ENCODE measurements around the gene ESRRB. TPM values are rescaled to one million over a fixed set of nuclear protein-coding genes. Genes with fewer than 3 reads are reported as not detected.

Gene ESRRB
- total RNA-seq, 1 donor from 2014 or later, result 1.7 TPM

DNA sequence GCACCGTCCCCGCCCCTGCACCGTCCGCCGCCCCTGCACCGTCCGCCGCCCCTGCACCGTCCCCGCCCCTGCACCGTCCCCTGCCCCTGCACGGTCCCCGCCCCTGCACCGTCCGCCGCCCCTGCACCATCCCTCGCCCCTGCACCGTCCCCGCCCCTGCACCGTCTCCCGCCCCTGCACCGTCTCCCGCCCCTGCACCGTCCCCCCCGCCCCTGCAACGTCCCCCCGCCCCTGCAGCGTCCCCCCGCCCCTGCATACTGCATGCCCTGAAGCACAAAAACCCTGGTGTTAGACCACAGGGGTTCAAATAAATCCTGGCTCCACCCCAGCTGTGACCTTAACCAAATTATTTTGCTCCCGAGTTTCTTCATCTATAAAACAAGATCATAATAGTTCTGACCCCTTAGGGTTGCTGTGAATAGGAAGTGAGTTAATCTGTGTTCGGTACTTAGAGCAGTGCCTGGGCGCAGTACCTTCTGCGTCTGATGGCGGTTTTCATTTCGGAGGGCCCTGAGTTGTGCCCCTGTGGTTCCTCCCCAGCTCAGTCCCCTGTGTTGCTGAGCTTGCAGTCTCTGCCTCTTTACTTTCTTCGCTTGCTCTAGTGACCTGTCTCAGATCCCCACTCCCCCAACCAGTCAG lies 38.1 kb downstream of the ESRRB start:
- Mint-ChIP-seq H3K27me3 (ENCODE audit: unreplicated experiment) (peaks cover 3% of the 10 kb centered on the region), H3K9me3 (ENCODE audit: unreplicated experiment) (peaks cover 5% of the 10 kb centered on the region), H3K4me3 (ENCODE audit: unreplicated experiment) (peak overlapping the region; percentile 80), H3K4me1 (ENCODE audit: low read depth, unreplicated experiment) (no peaks in the 10 kb centered on the region), H3K36me3 (ENCODE audit: unreplicated experiment) (no peaks in the 10 kb centered on the region), H3K27ac (ENCODE audit: unreplicated experiment) (no peak overlapping the region)
- TF ChIP-seq, protein P1, sequence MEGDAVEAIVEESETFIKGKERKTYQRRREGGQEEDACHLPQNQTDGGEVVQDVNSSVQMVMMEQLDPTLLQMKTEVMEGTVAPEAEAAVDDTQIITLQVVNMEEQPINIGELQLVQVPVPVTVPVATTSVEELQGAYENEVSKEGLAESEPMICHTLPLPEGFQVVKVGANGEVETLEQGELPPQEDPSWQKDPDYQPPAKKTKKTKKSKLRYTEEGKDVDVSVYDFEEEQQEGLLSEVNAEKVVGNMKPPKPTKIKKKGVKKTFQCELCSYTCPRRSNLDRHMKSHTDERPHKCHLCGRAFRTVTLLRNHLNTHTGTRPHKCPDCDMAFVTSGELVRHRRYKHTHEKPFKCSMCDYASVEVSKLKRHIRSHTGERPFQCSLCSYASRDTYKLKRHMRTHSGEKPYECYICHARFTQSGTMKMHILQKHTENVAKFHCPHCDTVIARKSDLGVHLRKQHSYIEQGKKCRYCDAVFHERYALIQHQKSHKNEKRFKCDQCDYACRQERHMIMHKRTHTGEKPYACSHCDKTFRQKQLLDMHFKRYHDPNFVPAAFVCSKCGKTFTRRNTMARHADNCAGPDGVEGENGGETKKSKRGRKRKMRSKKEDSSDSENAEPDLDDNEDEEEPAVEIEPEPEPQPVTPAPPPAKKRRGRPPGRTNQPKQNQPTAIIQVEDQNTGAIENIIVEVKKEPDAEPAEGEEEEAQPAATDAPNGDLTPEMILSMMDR (IDR thresholded peaks at IDR 0.05; ENCODE audit: partially characterized antibody, unreplicated experiment), result no peak
- no peak for DNase-seq

DNA sequence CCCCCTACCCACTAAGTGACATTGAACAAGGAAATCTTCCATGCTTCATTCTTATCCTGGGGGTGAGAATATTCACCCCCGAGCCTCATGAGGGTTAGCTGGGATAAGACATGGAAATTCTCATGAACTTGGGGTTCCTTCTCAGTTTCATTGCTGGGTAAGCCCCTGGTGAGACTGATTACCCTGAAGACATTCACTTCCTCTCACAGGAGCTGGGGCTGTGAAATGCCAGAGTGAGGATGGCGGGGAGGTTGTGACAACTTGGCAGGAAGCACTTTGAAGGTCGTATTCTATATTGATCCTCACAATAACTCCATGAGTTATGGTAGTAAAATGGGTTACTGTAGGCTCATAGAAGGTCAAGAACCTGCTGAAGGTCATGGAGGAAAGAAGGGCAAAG lies 43.5 kb downstream of the ESRRB start:
- TF ChIP-seq, protein P1 (IDR thresholded peaks at IDR 0.05; ENCODE audit: partially characterized antibody, unreplicated experiment), result no peak
- Mint-ChIP-seq H3K9me3 (ENCODE audit: unreplicated experiment) (peaks cover 3% of the 10 kb centered on the region), H3K27ac (ENCODE audit: unreplicated experiment) (no peak overlapping the region), H3K4me1 (ENCODE audit: low read depth, unreplicated experiment) (peaks cover 2% of the 10 kb centered on the region), H3K4me3 (ENCODE audit: unreplicated experiment) (no peak overlapping the region), H3K27me3 (ENCODE audit: unreplicated experiment) (peaks cover 5% of the 10 kb centered on the region), H3K36me3 (ENCODE audit: unreplicated experiment) (no peaks in the 10 kb centered on the region)
- no peak for DNase-seq

DNA sequence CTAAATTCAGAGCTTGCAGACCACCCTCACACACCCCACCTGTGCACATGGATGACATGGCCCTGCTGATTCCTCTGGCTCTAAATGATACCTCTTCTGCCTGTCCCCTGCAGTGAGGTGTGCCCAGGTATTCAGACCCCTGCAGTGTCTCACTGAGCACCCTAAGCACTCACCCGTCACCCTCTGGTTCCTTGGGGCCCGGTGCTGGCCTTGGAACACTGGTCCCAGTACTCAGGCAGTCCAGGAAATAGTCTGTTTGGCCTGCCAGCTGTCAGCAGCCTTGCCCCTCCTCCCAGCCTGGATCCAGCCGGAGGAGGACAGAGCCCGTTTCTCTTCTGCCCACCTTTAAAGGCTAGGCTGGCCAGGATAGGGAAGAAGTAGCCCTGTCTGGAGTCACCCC lies 44.9 kb downstream of the ESRRB start:
- Mint-ChIP-seq H3K9me3 (ENCODE audit: unreplicated experiment) (peaks cover 4% of the 10 kb centered on the region), H3K4me1 (ENCODE audit: low read depth, unreplicated experiment) (peaks cover 2% of the 10 kb centered on the region), H3K4me3 (ENCODE audit: unreplicated experiment) (no peak overlapping the region), H3K36me3 (ENCODE audit: unreplicated experiment) (no peaks in the 10 kb centered on the region), H3K27ac (ENCODE audit: unreplicated experiment) (no peak overlapping the region), H3K27me3 (ENCODE audit: unreplicated experiment) (peaks cover 4% of the 10 kb centered on the region)
- DNase-seq, result no peak
- TF ChIP-seq, protein P1 (IDR thresholded peaks at IDR 0.05; ENCODE audit: partially characterized antibody, unreplicated experiment), result no peak

DNA sequence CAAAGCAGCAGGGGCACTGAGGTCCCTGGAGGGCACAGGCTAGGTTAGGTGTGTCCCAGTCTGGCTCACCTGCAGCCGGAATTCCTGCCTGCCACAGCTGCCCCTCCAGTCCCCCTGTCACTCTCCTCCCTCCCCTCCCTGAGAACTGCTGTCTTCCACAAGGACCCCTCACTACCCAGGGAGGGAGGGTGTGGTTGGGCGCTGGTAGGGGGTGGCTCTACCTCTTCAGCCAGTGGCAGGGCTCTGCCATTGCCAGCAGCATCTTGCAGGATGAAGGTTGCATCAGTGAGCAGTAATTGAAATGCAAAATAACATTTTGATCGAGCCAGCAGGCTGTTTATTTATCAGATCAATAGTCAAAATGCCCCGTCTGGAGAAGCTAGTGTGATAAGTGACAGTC lies 45.7 kb downstream of the ESRRB start:
- Mint-ChIP-seq H3K4me1 (ENCODE audit: low read depth, unreplicated experiment) (peaks cover 2% of the 10 kb centered on the region), H3K4me3 (ENCODE audit: unreplicated experiment) (no peak overlapping the region), H3K9me3 (ENCODE audit: unreplicated experiment) (peaks cover 3% of the 10 kb centered on the region), H3K27ac (ENCODE audit: unreplicated experiment) (no peak overlapping the region), H3K27me3 (ENCODE audit: unreplicated experiment) (peaks cover 4% of the 10 kb centered on the region), H3K36me3 (ENCODE audit: unreplicated experiment) (no peaks in the 10 kb centered on the region)
- TF ChIP-seq, protein P1 (IDR thresholded peaks at IDR 0.05; ENCODE audit: partially characterized antibody, unreplicated experiment), result no peak
- no peak for DNase-seq

DNA sequence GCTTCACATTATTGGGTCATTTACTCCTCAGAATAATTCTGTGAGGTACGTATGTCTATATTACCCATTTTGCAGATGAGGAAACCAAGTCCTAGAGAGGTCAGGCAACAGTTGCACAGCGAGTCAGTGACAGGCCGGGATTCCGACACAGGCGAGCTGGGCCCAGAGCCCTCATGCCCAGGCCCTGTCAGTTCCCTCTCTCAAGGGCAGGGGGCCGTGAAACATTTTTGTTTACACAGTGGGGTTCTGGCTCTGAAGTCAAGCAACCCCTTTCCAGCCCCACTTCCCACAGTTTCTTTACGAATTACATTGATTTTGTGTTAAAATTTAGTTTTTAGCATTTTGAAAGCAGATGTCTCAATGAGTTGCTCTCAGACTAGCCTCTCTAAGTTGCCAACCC lies 46.7 kb downstream of the ESRRB start:
- peaks cover 2% of the 10 kb centered on the region for H3K9me3 Mint-ChIP-seq (ENCODE audit: unreplicated experiment)
- H3K4me3 Mint-ChIP-seq (ENCODE audit: unreplicated experiment), result no peak overlapping the region
- H3K27ac Mint-ChIP-seq (ENCODE audit: unreplicated experiment), result no peak overlapping the region
- peaks cover 4% of the 10 kb centered on the region for H3K27me3 Mint-ChIP-seq (ENCODE audit: unreplicated experiment)
- peaks cover 7% of the 10 kb centered on the region for H3K4me1 Mint-ChIP-seq (ENCODE audit: low read depth, unreplicated experiment)
- no peak for DNase-seq
- TF ChIP-seq, protein P1 (IDR thresholded peaks at IDR 0.05; ENCODE audit: partially characterized antibody, unreplicated experiment), result no peak
- no peaks in the 10 kb centered on the region for H3K36me3 Mint-ChIP-seq (ENCODE audit: unreplicated experiment)
